Activated CD4-positive, alpha-beta T cell treated with anti-CD3 and anti-CD28 coated beads, Interleukin-2, amount 50 U/mL, for 16 hours (primary cell): ENCODE results near the gene FAM171A1.

Experiments used
- DNase-seq: peaks from one replicate; pipeline ENCODE4 v3.0.0-alpha.2; 2020

FAM171A1 gene

GRCh38 chr10:15200626-15201025, 170.5 kb downstream of the FAM171A1 start:
- no peak for DNase-seq

GRCh38 chr10:15197911-15198310, 173.2 kb downstream of the FAM171A1 start:
- no peak for DNase-seq

DNA sequence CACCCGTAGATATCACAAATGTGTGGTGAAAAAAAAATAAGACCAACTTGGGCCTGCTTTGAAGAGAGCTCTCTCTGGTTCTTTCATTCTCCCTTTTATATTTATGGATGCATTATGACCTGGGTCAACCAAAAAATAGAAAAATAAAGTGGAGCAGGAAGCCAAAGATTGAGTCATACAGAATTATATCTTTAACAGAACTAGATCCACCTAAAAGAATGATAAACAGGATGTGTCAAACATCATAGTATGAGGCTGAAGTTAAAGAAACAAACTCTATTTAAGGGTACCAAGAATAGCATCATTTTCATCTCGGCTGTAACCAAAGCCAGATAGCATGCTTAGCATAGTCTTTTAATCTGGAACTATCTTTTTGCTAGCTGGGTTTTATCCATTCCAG, 173.8 kb downstream of the FAM171A1 start:
- no peak for DNase-seq

GRCh38 chr10:15196021-15196834, 174.9 kb downstream of the FAM171A1 start:
- no peak for DNase-seq

- DNase-seq = no peak
Measured at GRCh38 chr10:15189133-15189885, 181.8 kb downstream of the FAM171A1 start.

DNA sequence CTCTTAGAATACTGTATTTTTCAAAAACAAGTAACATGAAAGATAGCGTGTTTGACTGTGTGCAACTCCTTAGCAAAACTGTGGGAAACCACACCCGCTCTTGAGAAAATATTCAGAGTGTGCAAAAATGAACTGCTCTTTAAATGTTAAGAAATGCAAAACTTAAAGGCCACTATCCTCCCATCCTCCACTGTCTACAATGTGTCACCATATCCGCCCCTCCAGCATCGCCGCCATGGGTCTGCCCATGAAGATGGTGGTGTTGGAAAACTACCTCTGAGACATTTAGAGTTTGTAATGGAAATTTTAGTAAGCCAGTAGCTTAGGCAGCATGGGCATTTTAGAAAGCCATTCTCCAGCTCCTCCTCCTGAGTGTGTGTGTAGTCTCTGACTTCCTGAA, 182.5 kb downstream of the FAM171A1 start:
- DNase-seq = no peak

DNA sequence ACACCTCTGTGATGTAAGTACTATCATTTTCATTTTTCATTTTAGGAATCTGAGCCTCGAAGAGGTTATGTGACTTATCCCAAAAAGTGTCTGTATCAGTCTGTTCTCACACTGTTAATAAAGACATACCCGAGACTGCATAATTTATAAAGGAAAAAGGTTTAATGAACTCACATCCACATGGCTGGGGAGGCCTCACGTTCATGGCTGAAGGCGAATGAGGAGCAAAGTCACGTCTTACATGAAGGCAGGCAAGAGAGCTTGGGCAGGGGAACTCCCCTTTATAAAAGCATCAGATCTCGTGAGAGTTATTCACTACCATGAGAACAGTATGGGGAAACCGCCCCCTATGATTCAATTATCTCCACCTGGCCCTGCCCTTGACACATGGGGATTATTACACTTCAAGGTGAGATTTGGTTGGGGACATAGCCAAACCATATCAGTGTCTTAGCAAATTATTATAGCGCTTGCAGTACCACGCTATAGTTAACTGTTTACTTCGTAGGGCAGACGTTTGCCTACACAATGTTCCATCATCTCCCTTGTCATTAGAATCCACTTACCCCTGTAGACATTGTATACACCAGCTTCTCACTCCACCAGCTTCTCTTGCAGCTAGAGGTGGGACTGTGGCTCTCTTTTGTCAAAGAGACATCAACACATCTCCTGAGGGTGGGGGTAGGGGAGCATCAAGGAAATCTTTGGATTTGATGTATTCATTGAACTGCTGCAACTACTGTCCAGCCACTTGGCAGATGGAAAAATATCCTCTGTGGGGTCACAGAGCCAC, 187.2 kb downstream of the FAM171A1 start:
- DNase-seq = no peak

DNA sequence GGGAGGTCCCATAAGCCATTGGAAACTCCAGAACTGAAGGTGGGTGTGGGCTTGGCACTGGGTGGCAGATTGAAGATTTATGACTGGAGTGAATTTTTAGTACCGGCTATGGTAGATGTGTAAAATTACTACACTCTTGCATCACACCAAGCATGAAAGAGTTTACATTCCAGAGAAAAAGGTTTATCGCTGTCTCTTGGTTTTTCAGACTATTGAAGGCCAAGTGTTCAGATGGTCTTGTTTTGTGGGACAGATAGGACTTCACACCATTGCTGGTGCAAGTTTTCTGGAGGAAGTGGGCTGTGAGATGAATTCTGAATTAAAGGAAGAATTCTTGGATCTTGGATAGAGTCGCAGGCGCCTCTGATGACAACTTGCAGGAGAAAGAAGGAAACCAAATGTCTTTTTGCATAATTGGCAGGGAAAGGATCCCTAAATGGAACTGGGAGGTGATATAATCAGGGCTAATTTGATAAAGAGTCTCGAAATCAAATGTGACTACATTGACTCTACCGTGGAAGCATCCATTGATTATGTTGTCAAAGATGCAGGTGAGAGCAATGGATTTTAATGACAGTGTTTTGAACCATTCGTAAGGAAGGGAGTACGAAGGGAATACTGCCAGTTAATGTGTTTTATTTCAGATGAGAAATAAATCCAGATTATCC, 188.4 kb downstream of the FAM171A1 start:
- no peak for DNase-seq

- DNase-seq = no peak
Measured at GRCh38 chr10:15181576-15182156, 189.4 kb downstream of the FAM171A1 start.

DNA sequence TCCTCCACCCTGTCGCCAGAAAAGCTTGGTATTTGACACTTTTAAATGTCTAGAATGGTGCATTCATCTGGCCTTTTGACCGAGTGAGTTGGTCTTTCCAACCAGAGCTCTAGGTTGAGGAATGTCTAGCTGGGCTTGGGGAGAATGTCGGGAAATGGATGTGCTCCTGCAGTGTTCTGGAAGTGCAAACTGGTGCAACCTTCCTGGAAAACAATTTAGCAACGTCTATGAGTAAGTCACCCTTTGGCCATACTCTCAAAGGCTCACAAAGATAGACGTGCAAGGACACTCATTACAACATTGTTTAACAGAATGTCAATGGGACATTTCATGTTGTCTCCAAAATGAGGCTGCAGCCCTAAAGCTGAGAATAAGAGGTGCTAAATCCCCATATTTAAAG, 190.4 kb downstream of the FAM171A1 start:
- no peak for DNase-seq

- DNase-seq = no peak
Measured at GRCh38 chr10:15176269-15176668, 194.8 kb downstream of the FAM171A1 start.

DNA sequence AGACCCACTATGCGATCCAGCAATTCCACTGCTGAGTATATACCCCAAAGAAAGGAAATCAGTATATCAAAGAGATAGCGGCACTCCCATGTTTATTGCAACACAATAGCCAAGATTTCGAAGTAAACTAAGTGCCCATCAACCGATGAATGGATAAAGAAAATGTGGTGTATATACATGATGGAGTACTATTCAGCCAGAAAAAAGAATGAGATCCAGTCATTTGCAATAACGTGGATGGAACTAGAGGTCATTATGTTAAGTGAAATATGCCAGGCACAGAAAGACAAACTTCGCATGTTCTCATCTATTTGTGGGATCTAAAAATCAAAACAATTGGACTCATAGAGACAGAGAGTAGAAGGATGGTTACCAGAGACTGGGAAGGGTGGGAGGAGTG, 195.5 kb downstream of the FAM171A1 start:
- DNase-seq = no peak

- DNase-seq = no peak
Measured at GRCh38 chr10:15172306-15172840, 198.7 kb downstream of the FAM171A1 start.

GRCh38 chr10:15169555-15170401, 201.3 kb downstream of the FAM171A1 start:
- peak; percentile 69 for DNase-seq

GRCh38 chr10:15168786-15169554, 202.1 kb downstream of the FAM171A1 start:
- peak; percentile 98 for DNase-seq

- no peak for DNase-seq
Measured at GRCh38 chr10:15168291-15168785, 202.8 kb downstream of the FAM171A1 start, which contains the start of gene NMT2. Gene NMT2, minus strand, starts transcription at chr10:15168693. Its CDS starts 81 bp downstream, at chr10:15168612.

DNA sequence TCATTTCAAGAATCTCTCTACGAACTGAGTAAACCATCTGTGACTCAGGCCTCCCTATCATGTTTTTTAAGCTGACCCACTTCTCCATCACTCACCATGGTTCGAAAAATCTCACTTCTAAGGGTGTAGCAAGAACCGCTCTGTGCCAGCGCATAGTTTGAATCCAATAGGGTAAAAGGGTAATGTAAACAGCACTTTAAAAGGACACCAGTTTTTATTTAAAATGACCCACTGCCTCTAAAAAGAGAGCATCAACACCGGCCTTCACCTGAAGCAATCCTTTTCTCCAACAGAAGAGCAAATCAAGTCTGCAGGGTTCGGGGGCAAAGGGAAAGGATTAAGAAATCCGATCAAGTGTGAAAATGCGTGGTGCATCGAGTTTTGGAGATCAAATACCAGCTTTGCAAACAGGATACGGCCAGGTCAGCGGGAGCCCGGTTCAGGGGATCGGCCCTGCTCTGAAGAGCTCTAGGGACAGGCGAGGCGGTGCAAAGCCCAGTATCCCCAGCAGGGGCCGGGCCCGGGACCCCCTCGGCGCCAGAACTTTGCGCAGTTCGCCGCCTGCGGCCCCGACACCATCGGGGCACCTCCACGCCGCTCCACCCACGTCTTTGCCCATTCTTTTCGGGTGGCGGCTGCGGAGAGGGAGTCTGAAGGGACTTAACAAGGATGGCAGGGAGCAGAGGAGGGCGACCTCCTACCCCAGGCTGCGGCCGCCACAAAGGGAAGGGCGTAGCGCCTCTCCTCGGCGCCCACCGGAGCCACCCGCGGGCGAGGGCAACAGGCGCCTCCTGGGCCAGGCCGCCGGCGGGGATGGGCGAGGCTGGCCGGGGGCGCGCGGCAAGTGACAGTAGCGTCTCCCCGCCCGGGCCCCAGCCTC, 203.4 kb downstream of the FAM171A1 start:
- peak; percentile 62 for DNase-seq

DNA sequence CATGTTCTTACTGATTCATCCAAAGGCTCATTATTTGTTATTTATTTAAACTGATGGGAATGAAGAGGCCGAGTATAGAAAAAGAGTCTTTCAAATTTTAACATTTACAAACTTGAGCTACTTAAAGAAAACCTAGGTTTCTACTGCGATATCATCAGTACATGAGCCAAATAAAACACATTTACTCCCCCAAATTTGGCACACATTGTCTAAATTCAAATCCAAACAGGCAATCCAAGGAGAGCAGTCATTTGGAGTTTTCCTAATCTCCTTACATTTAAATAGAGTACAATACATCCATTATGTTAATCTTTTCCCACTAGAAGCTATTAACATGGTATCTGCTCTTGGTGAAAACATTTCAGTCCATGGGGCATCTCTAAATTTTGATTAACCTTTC, 204.8 kb downstream of the FAM171A1 start:
- DNase-seq = no peak

- no peak for DNase-seq
Measured at GRCh38 chr10:15163253-15163828, 207.7 kb downstream of the FAM171A1 start.
